HG03521 (cell line): ENCODE results near the gene NRBP1.
"Not testable (repeated sequence)": the region's sequence is repeated elsewhere in the genome, so short reads cannot be mapped to it uniquely, and the experiment has no call there.

Source experiments
- ATAC-seq: cut with Tn5 transposase; IDR thresholded peaks from one replicate; pipeline ENCODE4 v1.9.1; 2021; ENCODE audit warnings: mild to moderate bottlenecking, moderate library complexity; ENCODE audit not compliant: unreplicated experiment

NRBP1 gene

GRCh38 chr2:27421660-27422250, 6.7 kb upstream of the NRBP1 start:
- no peak for ATAC-seq

GRCh38 chr2:27422958-27423357, 5.5 kb upstream of the NRBP1 start:
- no peak for ATAC-seq

GRCh38 chr2:27425039-27425438, 3.4 kb upstream of the NRBP1 start:
- not testable (repeated sequence) for ATAC-seq

- no peak for ATAC-seq
Observed at GRCh38 chr2:27427863-27428212, 593 bp upstream of the NRBP1 start.

GRCh38 chr2:27428978-27429541, 629 bp downstream of the NRBP1 start:
- ATAC-seq: peak; percentile 64

- ATAC-seq: no peak
Observed at GRCh38 chr2:27431395-27431794, 3.0 kb downstream of the NRBP1 start.

- no peak for ATAC-seq
Observed at GRCh38 chr2:27435628-27436027, 7.2 kb downstream of the NRBP1 start.

- no peak for ATAC-seq
Observed at GRCh38 chr2:27441226-27441926, 12.9 kb downstream of the NRBP1 start.

- ATAC-seq: no peak
Observed at GRCh38 chr2:27441958-27442919, 13.8 kb downstream of the NRBP1 start, which contains the start of gene KRTCAP3. TSS of gene KRTCAP3 (plus strand) at chr2:27442381. CDS start at chr2:27442413, 32 bp downstream.

- no peak for ATAC-seq
Observed at GRCh38 chr2:27442920-27443282, 14.5 kb downstream of the NRBP1 start.

DNA sequence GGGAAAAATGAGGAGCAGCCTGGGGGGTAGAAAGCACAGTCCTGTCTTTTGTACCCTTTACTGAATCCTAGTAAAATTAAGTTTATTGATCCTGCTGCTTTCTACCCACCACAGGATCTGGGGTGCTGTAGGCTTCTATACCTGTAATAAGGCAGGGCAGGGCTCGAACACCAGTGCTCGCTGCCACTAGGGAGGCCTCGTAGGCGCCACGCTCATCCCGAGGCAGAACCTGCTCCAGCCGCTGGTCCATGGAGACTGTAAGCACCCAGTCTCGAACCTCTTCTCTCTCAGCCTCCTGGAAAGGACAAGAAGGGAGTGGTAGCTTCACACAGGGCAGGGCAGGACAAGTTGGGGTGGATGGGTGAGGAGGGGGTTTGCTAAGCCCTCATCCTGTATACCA, 16.7 kb downstream of the NRBP1 start:
- ATAC-seq: no peak

DNA sequence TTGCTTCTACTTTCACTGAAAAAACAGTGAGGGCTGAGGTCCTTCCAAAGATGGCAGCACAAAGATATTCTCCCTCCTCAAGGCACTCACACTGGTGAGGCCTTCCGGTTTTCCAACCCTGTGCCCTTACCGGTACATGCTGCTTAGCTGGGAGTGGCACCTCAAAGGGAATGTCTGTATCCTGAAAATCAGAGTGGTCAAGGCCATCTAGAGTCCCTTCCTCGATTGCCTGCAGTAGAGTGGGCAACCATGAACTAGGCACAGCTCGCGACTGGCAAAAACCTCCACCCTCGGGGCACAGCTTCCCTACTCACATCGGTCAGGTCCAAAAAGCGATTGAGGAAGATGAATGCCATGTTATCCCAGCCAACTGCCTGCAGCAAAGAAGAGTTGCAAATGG, 17.2 kb downstream of the NRBP1 start:
- ATAC-seq: no peak

DNA sequence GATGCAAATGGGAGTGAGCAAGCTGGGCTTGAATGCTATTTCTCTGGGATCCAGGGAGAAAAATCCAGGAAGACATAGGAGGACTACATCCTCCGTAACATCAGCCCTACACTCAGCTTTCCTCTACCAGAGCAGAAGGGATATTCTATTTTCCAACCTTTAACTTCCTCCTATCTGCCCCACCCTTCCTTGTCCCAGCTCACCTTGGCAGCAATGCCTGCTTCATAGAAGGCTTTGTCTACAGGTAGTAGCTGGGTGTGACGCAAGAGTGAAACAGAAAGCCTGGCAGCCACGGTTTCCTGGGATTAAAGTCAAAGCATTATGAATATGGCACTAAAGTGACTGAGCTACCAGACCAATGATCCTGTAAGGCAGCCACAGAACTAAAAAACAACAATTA, 17.6 kb downstream of the NRBP1 start:
- ATAC-seq: no peak

DNA sequence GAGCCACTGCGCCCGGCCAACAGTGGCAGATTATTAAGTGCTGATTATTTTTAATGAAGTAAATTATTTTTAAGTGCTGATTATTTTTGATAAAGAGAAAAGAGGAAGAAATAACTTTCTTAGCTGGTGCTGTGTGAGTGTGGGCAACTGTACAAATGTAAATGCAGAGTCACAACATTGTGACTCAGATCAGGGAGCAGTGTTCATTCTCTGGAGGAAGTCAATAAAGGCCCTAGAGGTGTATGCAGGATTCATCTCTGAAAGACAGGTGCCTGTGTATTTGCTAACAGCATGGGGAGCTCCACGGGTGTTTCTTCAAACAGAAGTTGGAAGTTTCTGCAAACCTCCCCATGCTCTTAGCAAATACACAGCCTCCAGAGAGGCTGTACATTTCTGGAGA, 19.9 kb downstream of the NRBP1 start:
- ATAC-seq: no peak

GRCh38 chr2:27451095-27451494, 22.7 kb downstream of the NRBP1 start:
- ATAC-seq: no peak

- no peak for ATAC-seq
Observed at GRCh38 chr2:27453968-27454367, 25.5 kb downstream of the NRBP1 start.

DNA sequence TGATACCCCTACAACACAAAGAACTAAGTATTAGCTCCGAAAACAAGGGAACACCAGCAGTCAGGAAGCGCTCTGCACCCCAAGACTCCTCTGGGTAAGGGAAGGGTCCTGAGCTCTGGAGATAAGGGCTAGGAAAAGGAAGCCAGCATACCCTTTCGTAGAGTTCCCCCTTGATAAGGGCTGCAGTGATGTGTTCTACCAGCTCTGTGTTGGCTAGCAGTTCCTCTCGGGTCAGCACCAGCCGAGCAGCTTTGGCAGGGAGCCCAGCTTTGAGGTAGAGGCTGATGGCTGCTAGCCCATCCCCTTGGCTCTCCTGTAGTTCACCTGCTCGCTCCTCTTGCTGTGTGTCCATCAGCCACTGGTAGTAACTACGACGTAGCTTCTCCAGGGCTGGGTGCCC, 32.7 kb downstream of the NRBP1 start:
- ATAC-seq: no peak

DNA sequence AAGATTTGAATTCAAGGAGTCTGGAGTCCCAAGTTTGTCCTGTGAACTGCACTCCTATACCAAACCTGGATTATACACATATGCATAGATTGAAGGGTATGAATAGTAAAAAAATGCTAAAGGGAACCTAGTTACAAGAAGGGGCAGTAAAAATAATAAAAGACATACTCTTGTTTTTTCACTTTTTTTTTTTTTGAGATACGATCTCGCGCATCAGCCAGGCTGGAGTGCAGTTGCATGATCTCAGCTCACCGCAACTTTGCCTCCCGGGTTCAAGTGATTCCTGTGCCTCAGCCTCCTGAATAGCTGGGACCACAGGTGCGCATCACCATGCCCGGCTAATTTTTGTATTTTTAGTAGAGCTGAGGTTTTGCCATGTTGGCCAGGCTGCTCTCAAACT, 36.0 kb downstream of the NRBP1 start:
- ATAC-seq: no peak

GRCh38 chr2:27471961-27472360, 43.5 kb downstream of the NRBP1 start:
- ATAC-seq: no peak

GRCh38 chr2:27485496-27485895, 57.1 kb downstream of the NRBP1 start:
- ATAC-seq: no peak

- no peak for ATAC-seq
Observed at GRCh38 chr2:27489118-27489497, 60.7 kb downstream of the NRBP1 start.
